Neuronal stem cell (in vitro differentiated cells): ENCODE measurements around the gene SEMA4G.

Experiments used
- DNase-seq: peaks from one replicate; pipeline ENCODE4 v3.0.0-alpha.2; 2013; ENCODE audit warnings: low spot score
- H2AFZ ChIP-seq: one replicate; pipeline ENCODE4 v1.6.1; 2013; ENCODE audit warnings: mild to moderate bottlenecking, low read length, inconsistent platforms
- H2AK5ac ChIP-seq: 2 replicates; pipeline ENCODE4 v1.6.1; 2013; ENCODE audit warnings: low read depth, mild to moderate bottlenecking, inconsistent platforms, low read length, moderate library complexity, mixed read lengths
- H2BK120ac ChIP-seq: 2 replicates; pipeline ENCODE4 v1.6.1; 2013; ENCODE audit warnings: low read depth, mild to moderate bottlenecking, inconsistent platforms, low read length, moderate library complexity, mixed read lengths
- H2BK12ac ChIP-seq: one replicate; pipeline ENCODE4 v1.6.1; 2013; ENCODE audit warnings: low read length, inconsistent platforms
- H2BK15ac ChIP-seq: 2 replicates; pipeline ENCODE4 v1.6.1; 2013; ENCODE audit warnings: mild to moderate bottlenecking, low read length, inconsistent platforms, mixed read lengths
- H2BK5ac ChIP-seq: one replicate; pipeline ENCODE4 v1.6.1; 2013; ENCODE audit warnings: inconsistent platforms, mild to moderate bottlenecking, low read length, moderate library complexity
- H3K14ac ChIP-seq: one replicate; pipeline ENCODE4 v1.6.1; 2013; ENCODE audit warnings: low read length, inconsistent platforms
- H3K18ac ChIP-seq: 2 replicates; pipeline ENCODE4 v1.6.1; 2013; ENCODE audit warnings: low read length, inconsistent platforms
- H3K23ac ChIP-seq: 2 replicates; pipeline ENCODE4 v1.6.1; 2013; ENCODE audit warnings: low read depth, mild to moderate bottlenecking, mixed read lengths, low read length, inconsistent platforms; ENCODE audit not compliant: poor library complexity
- H3K27ac ChIP-seq: replicated peaks from 3 replicates; pipeline ENCODE4 v1.5.1; 2013; ENCODE audit warnings: low read length, inconsistent platforms
- H3K27me3 ChIP-seq, 3 experiments: 2 replicates each; pipeline ENCODE4 v1.6.1; 2013; ENCODE audit warnings: low read length in 3 of 3, mild to moderate bottlenecking in 2 of 3, inconsistent platforms in 1 of 3, low read depth in 1 of 3, mixed read lengths in 1 of 3, moderate library complexity in 1 of 3; ENCODE audit not compliant: control insufficient read depth in 3 of 3, insufficient read depth in 3 of 3
- H3K36me3 ChIP-seq, 2 donors: replicated peaks in 1 of 2; 2 replicates each; pipeline ENCODE4 v1.6.1; 2013; ENCODE audit warnings: low read length in 2 of 2; ENCODE audit not compliant: control insufficient read depth in 2 of 2, insufficient read depth in 2 of 2
- H3K4ac ChIP-seq: 2 replicates; pipeline ENCODE4 v1.6.1; 2013; ENCODE audit warnings: inconsistent platforms, mild to moderate bottlenecking, low read length, moderate library complexity
- H3K4me1 ChIP-seq, 2 donors: 1 replicate in 1 of 2; 2 replicates in 1 of 2; pipeline ENCODE4 v1.6.1; 2013; ENCODE audit warnings: low read length in 2 of 2, low read depth in 1 of 2; ENCODE audit not compliant: control insufficient read depth in 2 of 2, insufficient read depth in 1 of 2
- H3K4me2 ChIP-seq: one replicate; pipeline ENCODE4 v1.6.1; 2013; ENCODE audit warnings: mild to moderate bottlenecking, low read length, inconsistent platforms; ENCODE audit not compliant: insufficient read depth, poor library complexity, severe bottlenecking
- H3K4me3 ChIP-seq, 2 donors: 2 replicates each; pipeline ENCODE4 v1.5.1; 2013; ENCODE audit warnings: low read length in 2 of 2, mild to moderate bottlenecking in 2 of 2, inconsistent platforms in 1 of 2, moderate library complexity in 1 of 2
- H3K79me1 ChIP-seq: one replicate; pipeline ENCODE4 v1.6.1; 2013; ENCODE audit warnings: low read depth, mild to moderate bottlenecking, inconsistent platforms, low read length, moderate library complexity
- H3K9ac ChIP-seq: one replicate; pipeline ENCODE4 v1.6.1; 2013; ENCODE audit warnings: mild to moderate bottlenecking, low read depth, low read length, inconsistent platforms; ENCODE audit not compliant: poor library complexity
- H3K9me3 ChIP-seq, 2 donors: replicated peaks in 1 of 2; 2 replicates each; pipeline versions ENCODE3 to v1.6.1; 2013; ENCODE audit warnings: low read length in 2 of 2, mild to moderate bottlenecking in 2 of 2, inconsistent platforms in 1 of 2, low read depth in 1 of 2, mixed read lengths in 1 of 2, moderate library complexity in 1 of 2; ENCODE audit not compliant: control insufficient read depth in 2 of 2, insufficient read depth in 1 of 2
- H4K8ac ChIP-seq: one replicate; pipeline ENCODE4 v1.6.1; 2013; ENCODE audit warnings: low read depth, mild to moderate bottlenecking, inconsistent platforms, low read length, moderate library complexity
- H4K91ac ChIP-seq: one replicate; pipeline ENCODE4 v1.6.1; 2013; ENCODE audit warnings: low read length, low read depth, mild to moderate bottlenecking, inconsistent platforms; ENCODE audit not compliant: poor library complexity
- WGBS, 2 donors: extraction: QIAGEN DNeasy Blood & Tissue Kit; methylation state at CpG; one replicate each; pipeline ENCODE4 v1.1.7; 2013; ENCODE audit warnings: missing lambda C conversion rate in 2 of 2, mixed read lengths in 1 of 2; ENCODE audit not compliant: insufficient read length in 2 of 2, insufficient replicate concordance in 1 of 2; ENCODE audit errors: extremely low coverage in 2 of 2; 5-methylcytosine and 5-hydroxymethylcytosine counted together

SEMA4G gene

DNA sequence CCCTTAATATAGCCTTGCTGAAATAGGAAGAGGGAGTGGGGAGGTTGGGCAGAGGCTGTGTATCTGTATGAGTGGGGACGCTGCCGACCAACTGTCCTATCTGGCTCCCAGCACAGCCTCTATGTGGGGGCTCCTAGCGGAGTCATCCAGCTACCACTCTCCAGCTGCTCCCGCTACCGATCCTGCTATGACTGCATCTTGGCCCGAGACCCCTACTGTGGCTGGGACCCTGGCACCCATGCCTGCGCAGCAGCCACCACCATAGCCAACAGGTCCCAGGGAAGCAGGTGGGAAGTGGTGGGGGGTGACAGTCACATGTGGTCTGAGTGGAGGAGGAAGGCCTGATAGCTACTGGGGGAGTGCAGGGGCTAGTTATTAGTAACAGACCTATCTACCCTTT, 11.4 kb downstream of the SEMA4G start:
- H3K9ac ChIP-seq: no peak overlapping the region
- H3K4me1 ChIP-seq: no peaks in the 10 kb centered on the region
- no peak overlapping the region for H2BK15ac ChIP-seq
- no peak overlapping the region for H4K8ac ChIP-seq
- H3K4me2 ChIP-seq: no peak overlapping the region
- no peak overlapping the region for H3K4me3 ChIP-seq
- H2BK5ac ChIP-seq: no peak overlapping the region
- no peak overlapping the region for H2BK12ac ChIP-seq
- H3K27ac ChIP-seq: no peak overlapping the region
- no peak overlapping the region for H3K14ac ChIP-seq
- WGBS, 2 donors: no CpG with 5 or more reads among the region's 7 CpGs
- no peak overlapping the region for H2AK5ac ChIP-seq
- H3K23ac ChIP-seq: no peak overlapping the region
- H3K27me3 ChIP-seq: no peaks in the 10 kb centered on the region
- H4K91ac ChIP-seq: no peak overlapping the region
- H2AFZ ChIP-seq: no peak overlapping the region
- H3K9me3 ChIP-seq: no peaks in the 10 kb centered on the region
- no peak for DNase-seq
- H3K4ac ChIP-seq: no peak overlapping the region
- no peak overlapping the region for H2BK120ac ChIP-seq
- H3K36me3 ChIP-seq: peaks cover 39 to 70% of the 10 kb centered on the region in 2 donors
- no peak overlapping the region for H3K18ac ChIP-seq
- H3K79me1 ChIP-seq: no peaks in the 10 kb centered on the region

GRCh38 chr10:100981178-100981772, 12.0 kb downstream of the SEMA4G start:
- DNase-seq: no peak
- Histone ChIP-seq H3K14ac (no peak overlapping the region), H3K4me1 (peaks cover 0 to under 1% of the 10 kb centered on the region in 2 donors), H3K9ac (no peak overlapping the region), H2AFZ (no peak overlapping the region), H3K9me3 (no peaks in the 10 kb centered on the region), H2BK5ac (no peak overlapping the region), H3K4me2 (no peak overlapping the region), H2BK15ac (no peak overlapping the region), H3K27ac (no peak overlapping the region), H2BK12ac (no peak overlapping the region), H3K18ac (no peak overlapping the region), H3K36me3 (peaks cover 39 to 76% of the 10 kb centered on the region in 2 donors), H3K79me1 (no peaks in the 10 kb centered on the region), H4K8ac (no peak overlapping the region), H3K27me3 (no peaks in the 10 kb centered on the region), H2AK5ac (no peak overlapping the region), H3K4me3 (no peak overlapping the region), H4K91ac (no peak overlapping the region), H3K23ac (no peak overlapping the region), H2BK120ac (no peak overlapping the region), H3K4ac (no peak overlapping the region)
- no CpG with 5 or more reads among the region's 5 CpGs for WGBS, 2 donors

DNA sequence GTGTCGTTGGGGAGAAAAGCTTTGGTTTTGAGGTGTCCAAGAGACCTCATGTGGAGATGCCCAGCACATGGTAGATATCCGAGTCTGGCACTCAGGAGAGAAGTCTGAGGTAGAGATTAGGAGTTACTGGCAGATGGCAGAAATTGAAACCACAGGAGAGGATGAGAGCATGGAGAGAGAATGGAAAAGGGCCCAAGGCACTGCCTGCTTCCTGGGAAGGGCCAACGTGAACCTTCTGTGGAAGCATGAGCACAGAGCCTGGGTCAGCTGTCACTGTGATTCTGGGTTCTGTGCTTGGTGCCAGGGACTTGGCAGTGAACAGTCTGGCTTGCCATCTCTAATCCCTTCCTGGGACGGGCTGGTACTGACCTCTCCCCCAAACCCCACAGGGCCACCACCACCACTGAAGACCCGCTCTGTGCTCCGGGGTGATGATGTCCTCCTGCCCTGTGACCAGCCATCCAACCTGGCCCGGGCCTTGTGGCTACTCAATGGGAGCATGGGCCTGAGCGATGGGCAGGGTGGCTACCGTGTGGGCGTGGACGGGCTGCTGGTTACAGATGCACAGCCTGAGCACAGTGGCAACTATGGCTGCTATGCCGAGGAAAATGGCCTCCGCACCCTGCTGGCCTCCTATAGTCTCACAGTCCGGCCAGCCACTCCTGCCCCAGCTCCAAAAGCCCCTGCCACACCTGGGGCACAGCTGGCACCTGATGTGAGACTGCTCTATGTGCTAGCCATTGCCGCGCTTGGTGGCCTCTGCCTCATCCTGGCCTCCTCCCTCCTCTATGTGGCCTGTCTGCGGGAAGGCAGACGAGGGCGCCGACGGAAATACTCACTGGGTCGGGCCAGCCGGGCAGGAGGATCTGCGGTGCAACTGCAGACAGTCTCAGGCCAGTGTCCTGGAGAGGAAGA, 13.9 kb downstream of the SEMA4G start:
- H3K18ac ChIP-seq: no peak overlapping the region
- DNase-seq: no peak
- WGBS, 2 donors: no CpG with 5 or more reads among the region's 24 CpGs
- H3K9me3 ChIP-seq: peaks cover 0 to 3% of the 10 kb centered on the region in 2 donors
- no peak overlapping the region for H3K4me2 ChIP-seq
- H4K91ac ChIP-seq: peak overlapping the region; percentile 18
- H3K79me1 ChIP-seq: peaks cover 10% of the 10 kb centered on the region
- no peak overlapping the region for H2BK5ac ChIP-seq
- no peak overlapping the region for H3K4me3 ChIP-seq
- H2BK12ac ChIP-seq: no peak overlapping the region
- H3K9ac ChIP-seq: peak overlapping the region; percentile 54
- H2BK15ac ChIP-seq: no peak overlapping the region
- H2BK120ac ChIP-seq: no peak overlapping the region
- H3K27me3 ChIP-seq: no peaks in the 10 kb centered on the region
- H3K4me1 ChIP-seq: peaks cover 11% of the 10 kb centered on the region in 2 donors
- H3K27ac ChIP-seq: no peak overlapping the region
- H3K23ac ChIP-seq: no peak overlapping the region
- no peak overlapping the region for H2AK5ac ChIP-seq
- H3K4ac ChIP-seq: no peak overlapping the region
- peaks cover 36 to 74% of the 10 kb centered on the region in 2 donors for H3K36me3 ChIP-seq
- H3K14ac ChIP-seq: no peak overlapping the region
- H2AFZ ChIP-seq: no peak overlapping the region
- H4K8ac ChIP-seq: peak overlapping the region; percentile 23
